HG02642 (cell line): ENCODE data around the gene TFB2M.
"Not testable (repeated sequence)": the region's sequence is repeated elsewhere in the genome, so short reads cannot be mapped to it uniquely, and the experiment has no call there.

Experiments
- ATAC-seq: cut with Tn5 transposase; IDR thresholded peaks from one replicate; pipeline ENCODE4 v1.9.1; 2021; ENCODE audit warnings: mild to moderate bottlenecking; ENCODE audit not compliant: unreplicated experiment, poor library complexity

The TFB2M gene

GRCh38 chr1:246566128-246566812 lies at the start of gene TFB2M, which contains the start of gene CNST:
TFB2M (minus strand) TSS chr1:246566261; CDS start chr1:246566138, 123 bp downstream.
CNST (plus strand) TSS chr1:246566456; CDS start chr1:246591563, 25,107 bp downstream.
- ATAC-seq: peak; percentile 94

GRCh38 chr1:246613096-246613758 lies 47.2 kb upstream of the TFB2M start:
- no peak for ATAC-seq

DNA sequence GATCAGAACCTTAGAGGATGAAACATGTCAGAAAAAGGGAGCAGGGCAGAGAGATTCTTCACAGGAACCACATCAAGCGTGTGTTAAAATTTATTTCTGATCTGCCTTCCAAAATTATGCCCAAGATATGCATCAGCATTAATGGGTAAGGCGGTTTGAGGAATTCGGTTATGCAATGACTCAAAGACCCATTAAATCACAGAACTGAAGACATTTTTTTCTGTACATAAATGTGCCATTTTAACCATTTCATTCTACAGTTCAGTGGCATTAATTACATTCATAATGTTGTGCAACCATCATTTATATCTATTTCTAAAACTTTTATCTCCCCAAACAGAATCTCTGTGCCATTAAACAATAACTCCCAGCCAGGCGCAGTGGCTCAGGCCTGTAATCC lies 43.6 kb upstream of the TFB2M start:
- no peak for ATAC-seq

- peak; percentile 64 for ATAC-seq
Measured at GRCh38 chr1:246608616-246609376, 42.7 kb upstream of the TFB2M start.

DNA sequence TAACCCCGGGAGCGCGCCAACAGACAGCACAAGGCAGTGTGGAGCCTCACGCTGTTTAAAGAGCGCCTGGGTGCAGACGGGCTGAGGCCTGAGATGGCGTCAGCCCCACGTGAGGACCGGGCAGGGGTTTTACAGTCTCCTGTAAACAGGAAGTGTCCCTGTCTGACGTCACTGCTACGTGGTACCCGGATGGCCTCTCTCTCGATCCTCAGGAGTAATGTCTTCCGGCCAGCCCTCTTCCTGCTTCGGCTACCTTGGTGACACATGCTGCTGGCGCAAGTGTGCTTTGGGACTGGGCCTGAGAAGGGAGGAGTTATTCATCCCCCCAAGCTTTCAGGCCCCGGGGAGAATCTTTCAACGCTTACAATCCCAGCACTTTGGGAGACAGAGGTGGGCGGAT lies 41.4 kb upstream of the TFB2M start:
- no peak for ATAC-seq

DNA sequence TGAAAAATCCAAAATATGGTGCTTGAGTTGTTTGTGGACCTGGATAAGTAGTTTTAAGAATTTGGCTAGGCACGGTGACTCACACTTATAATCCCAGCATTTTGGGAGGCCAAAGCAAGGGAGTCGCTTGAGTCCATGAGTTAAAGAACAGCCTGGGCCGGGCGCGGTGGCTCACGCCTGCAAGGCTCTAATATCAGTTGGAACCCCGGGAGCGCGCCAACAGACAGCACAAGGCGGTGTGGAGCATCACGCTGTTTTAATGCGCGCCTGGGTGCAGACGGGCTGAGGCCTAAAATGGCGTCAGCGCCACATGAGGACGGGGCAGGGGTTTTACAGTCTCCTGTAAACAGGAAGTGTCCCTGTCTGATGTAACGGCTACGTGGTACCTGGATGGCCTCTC lies 39.2 kb upstream of the TFB2M start:
- not testable (repeated sequence) for ATAC-seq

DNA sequence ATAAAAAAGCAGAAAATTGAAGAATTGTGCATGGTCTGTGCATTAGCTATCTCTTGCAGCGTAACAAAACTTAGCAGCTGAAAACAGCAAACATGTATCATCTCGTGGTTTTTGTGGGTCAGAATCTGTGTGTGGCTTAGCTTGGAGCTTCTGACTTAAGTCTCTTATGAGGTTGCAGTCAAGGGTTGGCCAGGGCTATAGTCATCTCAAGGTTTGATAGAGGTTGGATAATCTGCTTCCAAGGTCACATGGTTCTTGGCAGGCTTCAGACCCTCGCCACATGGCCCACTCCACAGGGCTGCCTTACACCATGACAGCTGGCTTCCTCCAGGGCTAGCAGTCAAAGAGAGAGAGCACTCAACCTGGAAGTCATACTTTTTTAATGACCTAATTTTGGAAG lies 36.1 kb upstream of the TFB2M start:
- no peak for ATAC-seq

DNA sequence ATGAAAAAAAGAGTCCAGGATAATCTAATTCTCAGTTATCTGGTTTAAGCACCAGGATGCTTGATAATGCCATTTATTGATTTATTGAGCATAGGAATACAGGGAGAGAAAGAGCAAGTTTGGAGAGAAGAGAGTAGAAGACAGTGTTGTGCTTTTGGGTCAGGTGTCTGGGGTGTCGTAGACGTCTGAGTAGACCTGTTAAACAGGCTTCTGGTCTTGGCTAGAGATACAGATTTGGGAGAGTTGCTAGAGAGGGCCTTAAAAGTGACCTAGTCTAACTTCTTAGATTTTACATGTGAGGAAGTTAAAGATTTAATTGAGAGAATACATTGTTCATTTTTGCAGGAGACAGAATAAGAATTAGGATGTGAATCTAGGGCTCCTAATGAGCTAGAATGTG lies 34.5 kb upstream of the TFB2M start:
- no peak for ATAC-seq

DNA sequence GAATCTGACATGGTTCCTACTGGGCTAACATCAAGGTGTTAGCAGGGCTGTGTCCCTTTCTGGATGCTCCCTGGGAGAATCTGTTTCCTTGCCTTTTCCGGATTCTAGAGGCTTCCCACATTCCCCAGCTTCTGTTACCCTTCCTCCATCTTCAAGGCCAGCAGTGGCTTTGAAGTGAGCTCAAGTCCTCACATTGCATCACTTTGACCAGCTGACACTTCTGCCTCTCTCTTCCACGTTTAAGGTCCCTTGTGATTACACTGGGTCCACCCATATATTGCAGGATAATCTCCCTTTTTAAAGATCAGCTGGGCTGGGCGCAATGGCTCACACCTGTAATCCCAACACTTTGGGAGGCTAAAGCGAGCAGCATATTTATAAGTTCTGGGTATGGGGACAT lies 33.3 kb upstream of the TFB2M start:
- ATAC-seq: no peak

DNA sequence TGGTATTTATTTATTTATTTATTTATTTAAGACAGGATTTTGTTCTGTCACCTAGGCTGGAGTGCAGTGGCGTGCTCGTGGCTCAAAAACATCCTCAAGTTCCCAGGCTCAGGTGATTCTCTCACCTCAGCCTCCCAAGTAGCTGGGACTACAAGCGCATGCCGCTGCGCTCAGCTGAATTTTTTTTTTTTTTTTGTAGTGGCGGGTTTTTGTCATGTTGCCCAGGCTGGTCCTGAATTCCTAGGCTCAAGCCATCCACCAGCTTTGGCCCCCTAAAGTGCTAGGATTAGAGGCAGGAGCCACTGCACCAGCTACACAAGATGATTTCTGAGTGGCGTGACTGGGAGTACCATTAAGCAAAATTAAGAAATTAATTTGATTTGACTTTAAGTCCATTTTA lies 31.9 kb upstream of the TFB2M start:
- ATAC-seq: no peak

DNA sequence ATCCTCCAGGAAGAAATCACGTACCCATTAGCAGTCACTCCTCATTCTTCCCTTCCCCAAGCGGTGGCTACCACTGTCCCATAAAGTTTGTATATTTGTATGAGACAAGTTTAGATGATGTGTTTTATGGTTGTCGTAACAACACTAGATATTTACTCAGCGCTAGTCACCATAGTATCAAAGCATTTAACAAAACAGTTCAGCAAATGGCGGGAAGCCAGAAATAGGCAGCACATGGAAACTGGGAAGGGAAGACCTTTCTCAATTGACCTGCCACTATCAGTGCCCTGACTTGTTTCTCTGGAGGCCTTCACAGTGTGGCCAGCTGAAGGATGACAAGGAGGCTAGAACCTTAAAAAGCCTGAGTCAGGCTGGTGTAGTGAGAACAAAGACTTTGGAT lies 31.3 kb upstream of the TFB2M start:
- no peak for ATAC-seq

GRCh38 chr1:246595146-246595545 lies 29.1 kb upstream of the TFB2M start:
- ATAC-seq: no peak

- ATAC-seq: no peak
Measured at GRCh38 chr1:246592695-246593094, 26.6 kb upstream of the TFB2M start.

DNA sequence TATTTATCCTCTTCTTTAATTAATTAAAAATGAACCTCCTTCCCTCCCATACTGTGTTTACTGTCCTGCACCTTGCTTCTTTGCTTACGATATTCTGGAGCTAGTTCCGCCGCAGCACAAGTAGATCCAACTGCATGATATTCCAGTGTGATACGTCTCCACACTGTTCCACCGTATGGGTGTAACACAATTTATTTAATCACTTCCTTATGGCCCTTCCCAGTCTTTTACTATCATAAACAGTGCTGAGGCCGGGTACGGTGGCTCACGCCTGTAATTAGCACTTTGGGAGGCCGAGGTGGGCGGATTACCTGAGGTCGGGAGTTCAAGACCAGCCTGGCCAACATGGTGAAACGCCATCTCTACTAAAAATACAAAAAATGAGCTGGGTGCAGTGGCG lies 25.9 kb upstream of the TFB2M start:
- no peak for ATAC-seq

- ATAC-seq: peak; percentile 98
Measured at GRCh38 chr1:246591504-246591903, 25.4 kb upstream of the TFB2M start.

- peak; percentile 35 for ATAC-seq
Measured at GRCh38 chr1:246591047-246591446, 25.0 kb upstream of the TFB2M start.

- not testable (repeated sequence) for ATAC-seq
Measured at GRCh38 chr1:246589919-246590318, 23.9 kb upstream of the TFB2M start.

DNA sequence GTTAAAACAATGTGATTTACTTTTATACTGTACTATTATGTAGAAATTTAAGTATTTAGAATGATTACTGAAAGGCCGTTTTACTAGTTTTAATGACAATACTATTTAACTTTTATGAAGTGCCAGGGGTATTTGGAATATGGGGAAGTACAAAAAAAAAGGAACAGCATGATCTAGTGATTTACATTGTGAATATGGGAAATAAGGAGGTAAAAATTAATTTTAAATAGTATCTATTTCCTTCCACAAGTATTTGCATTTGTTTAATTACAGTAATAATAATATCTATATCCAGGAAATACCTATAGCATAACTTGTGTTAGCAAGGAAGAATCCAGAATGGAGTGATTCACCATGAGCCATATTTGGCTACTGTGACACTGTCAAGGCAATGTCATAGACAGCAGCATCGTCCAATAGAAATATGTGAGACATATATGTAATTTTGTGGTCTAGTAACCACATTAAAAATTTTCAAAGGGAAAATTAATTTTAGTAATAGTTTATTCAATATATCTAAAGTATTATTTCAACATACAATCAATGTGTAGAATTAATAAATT lies 22.2 kb upstream of the TFB2M start:
- no peak for ATAC-seq

GRCh38 chr1:246587606-246588005 lies 21.5 kb upstream of the TFB2M start:
- no peak for ATAC-seq

DNA sequence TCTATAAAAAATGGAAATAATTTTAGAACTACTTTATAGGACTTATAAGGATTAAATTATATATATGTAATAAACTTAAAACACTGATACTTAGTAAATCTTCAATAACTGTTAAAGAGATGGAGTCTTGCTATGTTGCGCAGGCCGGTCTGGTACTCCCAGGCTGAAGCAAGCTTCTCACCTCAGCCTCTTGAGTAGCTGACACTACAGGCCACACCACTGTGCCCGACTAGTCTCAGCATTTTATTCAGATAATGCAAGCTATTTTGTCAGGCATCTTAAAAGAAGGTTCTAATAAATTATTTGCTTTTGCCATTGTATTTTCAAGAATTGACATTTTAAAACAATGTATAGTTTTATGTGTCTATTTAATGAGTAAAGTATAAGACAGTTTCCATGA lies 21.0 kb upstream of the TFB2M start:
- ATAC-seq: no peak
